Coronary artery (tissue), 2 donors: ENCODE data around the gene EXOC6B.
"Not testable (repeated sequence)": the region's sequence is repeated elsewhere in the genome, so short reads cannot be mapped to it uniquely, and the experiment has no call there.

Experiments
- DNase-seq: peaks from one replicate; pipeline ENCODE4 v3.0.0-alpha.2; 2017; ENCODE audit warnings: low spot score
- H3K27ac ChIP-seq, 2 donors: fragments of 200-600 bp; sonication (generic); one replicate each; pipeline ENCODE4 v1.5.1; 2016 to 2019
- H3K4me3 ChIP-seq: fragments of 200-600 bp; sonication (generic); 2 replicates; pipeline ENCODE4 v1.5.1; 2016; ENCODE audit warnings: mild to moderate bottlenecking, moderate library complexity
- TF ChIP-seq, protein P1 (sequence below): fragments of 200-600 bp; sonication (generic); IDR thresholded peaks from one replicate; pipeline ENCODE4 v1.5.1; 2019; ENCODE audit warnings: antibody characterized with exemption

EXOC6B gene

DNA sequence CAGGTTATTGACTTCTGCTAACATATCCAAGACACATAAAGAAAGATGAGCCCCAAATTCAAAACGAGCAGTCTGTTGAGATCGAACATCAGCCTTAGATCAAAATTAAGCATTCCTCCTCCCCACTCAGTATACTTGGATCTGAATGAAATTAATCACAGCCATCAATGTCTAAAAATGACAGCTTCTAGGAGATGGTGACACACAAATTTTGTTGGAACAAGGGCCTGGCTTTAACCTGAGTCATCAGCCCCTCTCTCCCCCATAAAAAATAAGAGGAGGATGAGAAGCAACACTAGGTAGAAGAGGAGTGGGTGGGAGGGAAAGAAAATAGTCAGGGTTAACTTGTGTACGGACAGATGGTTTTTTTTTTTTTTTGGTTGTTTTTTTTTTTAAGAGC is 223.1 kb downstream of the EXOC6B start:
- H3K27ac ChIP-seq, result no peak overlapping the region
- TF ChIP-seq, protein P1, sequence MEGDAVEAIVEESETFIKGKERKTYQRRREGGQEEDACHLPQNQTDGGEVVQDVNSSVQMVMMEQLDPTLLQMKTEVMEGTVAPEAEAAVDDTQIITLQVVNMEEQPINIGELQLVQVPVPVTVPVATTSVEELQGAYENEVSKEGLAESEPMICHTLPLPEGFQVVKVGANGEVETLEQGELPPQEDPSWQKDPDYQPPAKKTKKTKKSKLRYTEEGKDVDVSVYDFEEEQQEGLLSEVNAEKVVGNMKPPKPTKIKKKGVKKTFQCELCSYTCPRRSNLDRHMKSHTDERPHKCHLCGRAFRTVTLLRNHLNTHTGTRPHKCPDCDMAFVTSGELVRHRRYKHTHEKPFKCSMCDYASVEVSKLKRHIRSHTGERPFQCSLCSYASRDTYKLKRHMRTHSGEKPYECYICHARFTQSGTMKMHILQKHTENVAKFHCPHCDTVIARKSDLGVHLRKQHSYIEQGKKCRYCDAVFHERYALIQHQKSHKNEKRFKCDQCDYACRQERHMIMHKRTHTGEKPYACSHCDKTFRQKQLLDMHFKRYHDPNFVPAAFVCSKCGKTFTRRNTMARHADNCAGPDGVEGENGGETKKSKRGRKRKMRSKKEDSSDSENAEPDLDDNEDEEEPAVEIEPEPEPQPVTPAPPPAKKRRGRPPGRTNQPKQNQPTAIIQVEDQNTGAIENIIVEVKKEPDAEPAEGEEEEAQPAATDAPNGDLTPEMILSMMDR, result no peak
- no peak for DNase-seq
- H3K4me3 ChIP-seq, result no peak overlapping the region

DNA sequence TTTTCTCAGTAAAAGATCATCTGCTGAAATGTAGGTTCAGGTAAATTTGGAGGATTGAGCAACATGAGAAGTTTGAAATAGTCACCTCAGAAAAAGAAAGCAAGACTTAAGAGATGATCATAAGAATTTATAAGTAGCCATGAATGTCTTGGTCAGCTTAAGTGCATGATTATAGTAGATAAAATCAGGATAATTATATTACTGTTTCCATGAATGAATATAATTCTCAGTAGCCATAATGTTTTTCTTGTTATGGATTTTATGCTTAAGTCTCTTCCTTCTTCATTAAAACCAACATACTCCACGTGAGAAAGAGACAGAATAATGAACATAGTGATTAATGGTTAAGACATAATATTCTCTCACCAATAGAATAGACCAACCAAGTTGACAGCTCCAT is 223.7 kb downstream of the EXOC6B start:
- DNase-seq, result no peak
- Histone ChIP-seq H3K4me3 (no peak overlapping the region), H3K27ac (no peak overlapping the region)
- TF ChIP-seq, protein P1, result no peak

DNA sequence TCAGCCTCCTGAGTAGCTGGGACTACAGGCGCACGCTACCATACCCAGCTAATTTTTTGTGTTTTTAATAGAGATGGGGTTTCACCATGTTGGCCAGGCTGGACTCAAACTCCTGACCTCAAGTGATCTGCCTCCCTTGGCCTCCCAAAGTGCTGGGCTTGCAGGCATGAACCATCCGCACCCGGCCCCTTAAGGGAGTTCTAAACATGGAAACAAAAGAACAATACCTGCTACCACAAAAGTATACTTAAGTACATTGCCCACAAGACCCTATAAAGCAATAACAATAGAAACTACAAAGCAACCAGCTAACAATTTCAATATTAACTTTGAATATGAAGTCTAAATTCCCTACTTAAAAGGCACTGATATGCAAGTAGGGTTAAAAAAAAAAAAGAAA is 242.0 kb downstream of the EXOC6B start:
- not testable (repeated sequence) for DNase-seq

DNA sequence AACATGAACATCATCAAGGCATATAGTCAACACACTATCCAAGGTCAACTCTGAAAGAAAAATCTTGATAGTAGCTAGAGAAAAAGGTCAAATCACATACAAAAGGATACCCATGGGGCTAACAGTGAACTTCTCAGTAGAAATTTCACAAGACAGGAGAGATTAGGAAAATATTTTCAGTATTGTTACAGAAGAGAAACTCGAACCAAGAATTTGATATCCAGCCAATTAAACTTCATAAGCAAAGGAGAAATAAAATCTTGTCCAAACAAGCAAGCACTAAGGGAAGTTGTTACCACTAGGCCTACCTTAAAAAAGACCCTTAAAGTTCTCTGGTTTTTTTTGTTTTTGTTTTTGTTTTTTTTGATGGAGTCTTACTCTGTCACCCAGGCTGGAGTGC is 242.5 kb downstream of the EXOC6B start:
- TF ChIP-seq, protein P1, result no peak
- Histone ChIP-seq H3K4me3 (no peak overlapping the region), H3K27ac (no peak overlapping the region)
- DNase-seq, result no peak

More for the DNA sequence above, 242.0 kb downstream of the EXOC6B start:
- not testable (repeated sequence) for H3K27ac ChIP-seq, H3K4me3 ChIP-seq

DNA sequence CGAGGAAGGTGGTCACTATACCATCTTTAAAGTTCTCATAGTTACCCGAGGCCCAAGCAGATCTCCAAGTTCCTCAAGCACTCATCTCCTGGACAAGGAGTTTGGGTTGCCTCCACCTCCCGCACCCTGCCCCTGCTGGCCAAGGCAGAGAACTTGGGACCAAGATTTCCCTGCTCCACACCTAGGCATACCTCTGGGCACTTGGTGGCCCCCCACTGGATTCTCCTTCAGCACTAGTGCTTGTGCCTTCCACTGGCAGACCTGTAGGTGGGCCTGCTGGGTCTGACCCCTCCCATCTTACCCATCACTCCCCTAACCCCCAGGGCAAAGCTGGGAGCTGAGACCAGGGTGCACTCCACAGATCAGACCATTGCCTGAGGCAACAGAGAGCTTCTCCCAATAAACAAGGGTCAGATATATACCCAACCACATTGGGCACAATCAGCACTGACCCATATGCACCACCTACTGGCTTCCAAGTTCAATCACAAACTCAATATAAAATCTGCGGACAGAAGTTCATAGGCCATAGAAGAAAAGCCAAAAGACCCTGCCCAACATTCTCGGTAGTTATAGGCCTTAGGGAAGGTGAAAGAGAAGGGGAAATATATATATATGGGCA is 244.2 kb downstream of the EXOC6B start:
- no peak for DNase-seq
- no peak overlapping the region for H3K4me3 ChIP-seq
- TF ChIP-seq, protein P1, result no peak
- H3K27ac ChIP-seq, result no peak overlapping the region

- no peak overlapping the region for H3K27ac ChIP-seq
- TF ChIP-seq, protein P1, result peak; percentile 50
- no peak for DNase-seq
- no peak overlapping the region for H3K4me3 ChIP-seq
Observed at GRCh38 chr2:72579591-72580180, 246.1 kb downstream of the EXOC6B start.

GRCh38 chr2:72576861-72577260 is 249.0 kb downstream of the EXOC6B start:
- no peak overlapping the region for H3K4me3 ChIP-seq
- no peak for DNase-seq
- no peak overlapping the region for H3K27ac ChIP-seq
- TF ChIP-seq, protein P1, result no peak
